Left renal pelvis (tissue), 4 donors: Measurements from ENCODE around the gene TKT. TPM values are rescaled to one million over a fixed set of nuclear protein-coding genes. Genes with fewer than 3 reads are reported as not detected.
"Not testable (repeated sequence)": the region's sequence is repeated elsewhere in the genome, so short reads cannot be mapped to it uniquely, and the experiment has no call there.

Source experiments
- DNase-seq, 4 donors: peaks; one replicate each; pipeline ENCODE4 v3.0.0-alpha.2; 2013; ENCODE audit warnings: low read depth in 4 of 4, low spot score in 3 of 4
- polyA plus RNA-seq, 4 donors: library from polyadenylated mRNA; unstranded; fragments of 120-200 nt; gene quantifications; one replicate each; pipeline ENCODE4 v1.2.1, GENCODE V29; 2013; ENCODE audit not compliant: insufficient read length in 4 of 4

TKT gene
- polyA plus RNA-seq: 100 to 1,000 TPM in 2 of 4 donors, 10 to 100 TPM in 2; 89.4 to 116 (median 95.2) TPM

GRCh38 chr3:53255775-53256703, at the start of gene TKT:
Gene TKT, minus strand, starts transcription at chr3:53256022. Its CDS starts 80 bp downstream, at chr3:53255942.
- peak in 3 of 4 donors; percentile 57 to 68 (median 67) for DNase-seq

- DNase-seq: no peak
Measured at GRCh38 chr3:53303957-53304356, 48.1 kb upstream of the TKT start.

- no peak for DNase-seq
Measured at GRCh38 chr3:53303549-53303948, 47.7 kb upstream of the TKT start.

- no peak for DNase-seq
Measured at GRCh38 chr3:53300826-53301225, 45.0 kb upstream of the TKT start.

DNA sequence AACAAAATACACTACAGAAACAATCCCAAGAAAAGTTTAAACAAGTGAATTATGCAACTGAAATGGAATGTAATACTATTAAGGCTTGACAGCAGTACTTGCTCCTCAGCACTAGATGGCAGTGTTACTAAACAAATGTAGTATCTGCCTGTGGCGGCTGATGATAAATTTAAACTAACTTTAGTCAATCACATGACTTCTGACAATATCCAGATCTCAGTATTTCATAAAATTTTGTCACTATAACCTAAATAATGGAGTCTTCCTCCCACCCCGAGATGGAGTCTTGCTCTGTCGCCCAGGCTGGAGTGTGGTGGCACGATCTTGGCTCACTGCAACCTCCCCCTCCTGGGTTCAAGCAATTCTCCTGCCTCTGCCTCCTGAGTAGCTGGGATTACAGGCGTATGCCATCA, 43.8 kb upstream of the TKT start:
- DNase-seq: peak in 2 of 4 donors; percentile 3 to 22

DNA sequence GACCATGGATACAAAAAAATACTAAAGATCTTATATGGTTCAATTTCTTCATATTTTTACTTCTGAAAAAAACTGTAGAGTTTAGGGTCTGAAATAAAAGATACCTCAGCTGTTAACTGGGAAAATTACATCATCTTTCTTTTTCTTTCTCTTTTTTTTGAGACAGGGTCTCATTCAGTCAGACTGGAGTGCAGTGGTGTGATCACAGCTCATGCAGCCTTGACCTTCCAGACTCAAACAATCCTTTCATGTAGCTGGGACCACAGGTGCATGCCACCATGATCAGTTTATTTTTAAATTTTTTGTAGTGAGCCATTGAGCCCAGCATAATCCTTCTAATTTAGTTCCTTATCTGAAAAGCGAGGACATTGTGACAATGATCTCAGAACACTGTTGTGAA, 39.6 kb upstream of the TKT start:
- DNase-seq: no peak

DNA sequence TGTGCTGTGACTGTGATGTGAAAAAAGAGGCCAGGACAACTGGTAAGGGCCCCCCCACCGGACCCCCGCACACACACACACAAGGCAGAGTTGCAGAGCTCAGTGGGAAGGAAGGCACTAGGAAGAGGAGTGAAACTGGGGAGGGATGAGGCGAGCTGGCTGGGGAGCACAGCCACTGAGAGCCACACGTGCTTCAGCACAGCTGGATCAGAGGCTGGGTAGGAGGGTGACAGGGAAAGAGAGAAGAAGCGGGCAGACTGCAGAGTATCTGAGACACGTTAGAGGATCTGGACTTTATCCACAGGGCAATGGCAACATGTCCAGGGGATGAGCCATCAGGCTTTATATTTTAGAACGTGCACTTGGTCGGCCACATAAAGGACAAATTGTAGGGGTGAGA, 38.0 kb upstream of the TKT start:
- DNase-seq: no peak

- DNase-seq: no peak
Measured at GRCh38 chr3:53288214-53288613, 32.4 kb upstream of the TKT start.

DNA sequence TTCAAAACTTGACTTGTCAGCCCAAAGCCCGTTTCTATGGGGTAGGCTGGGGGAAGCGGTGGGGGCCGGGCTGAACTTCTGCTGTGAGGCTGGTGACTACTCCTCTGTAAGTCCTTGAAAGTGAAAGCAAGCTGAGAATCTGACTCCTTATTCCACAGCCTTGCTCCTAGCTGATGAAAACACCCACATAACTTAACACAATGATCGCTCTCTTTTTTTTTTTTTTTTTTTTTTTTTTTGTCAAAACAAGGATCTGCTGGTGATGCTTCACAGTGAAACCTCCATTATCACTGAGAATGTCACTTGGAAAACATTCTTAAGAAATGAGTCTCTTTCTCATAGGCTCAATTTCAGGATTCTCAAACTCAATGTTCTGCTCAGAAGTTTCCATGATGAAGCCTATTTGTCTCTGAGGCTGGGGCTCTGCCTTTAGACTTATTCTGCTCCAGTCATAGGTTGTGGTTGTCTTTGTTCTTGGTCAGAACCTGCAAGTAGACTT, 31.4 kb upstream of the TKT start:
- DNase-seq: no peak

DNA sequence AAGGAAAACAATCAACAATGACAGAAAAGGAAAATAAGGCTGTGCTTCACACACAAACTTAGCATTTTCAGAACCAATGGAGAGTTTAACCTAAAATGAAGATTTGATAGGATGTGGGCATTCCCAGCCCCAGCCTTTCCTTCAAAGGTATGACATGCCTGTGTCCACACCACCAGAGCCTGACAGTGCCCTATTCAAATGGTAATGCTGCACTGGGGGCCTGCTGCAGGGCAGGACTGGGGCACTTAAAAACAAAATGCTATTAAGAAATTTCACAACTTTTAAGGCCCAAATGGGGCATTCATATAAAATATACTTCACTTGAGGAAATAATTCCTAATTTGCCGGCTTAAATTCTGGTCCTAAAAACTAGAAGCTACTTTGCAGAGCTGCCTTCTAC, 30.9 kb upstream of the TKT start:
- DNase-seq: no peak

DNA sequence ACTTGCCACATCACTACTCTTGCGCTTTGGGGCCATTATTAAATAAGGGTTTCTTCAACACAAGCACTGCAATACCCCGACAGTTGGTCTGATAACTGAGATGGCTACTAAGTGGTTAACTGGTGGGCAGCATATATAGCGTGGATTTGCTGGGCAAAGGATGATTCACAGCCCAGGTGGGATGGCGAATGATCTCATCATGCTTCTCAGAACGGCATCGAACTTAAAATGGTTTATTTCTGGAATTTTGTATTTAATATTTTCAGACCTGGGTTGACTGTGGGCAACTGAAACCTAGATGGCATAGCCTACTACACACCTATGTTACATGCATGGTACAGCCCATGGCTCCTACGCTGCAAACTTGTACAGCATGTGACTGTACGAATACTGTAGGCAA, 26.8 kb upstream of the TKT start:
- DNase-seq: no peak

DNA sequence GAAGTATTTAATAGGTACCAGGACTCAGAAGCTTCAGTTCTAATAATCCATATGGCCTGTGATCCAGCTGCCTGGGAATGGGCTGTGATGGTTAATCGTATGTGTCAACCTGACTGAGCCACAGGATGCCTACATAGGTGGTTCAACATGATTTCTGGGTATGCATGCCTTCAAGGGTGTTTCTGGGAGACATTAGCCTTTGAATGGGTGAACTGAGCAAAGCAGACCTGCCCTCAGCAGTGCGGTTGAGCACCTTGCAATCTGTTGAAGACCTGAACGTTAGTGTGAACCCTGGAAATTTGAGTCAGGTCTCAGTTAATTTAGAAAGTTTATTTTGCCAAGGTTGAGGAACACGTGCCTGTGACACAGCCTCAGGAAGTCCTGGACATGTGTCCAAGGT, 22.8 kb upstream of the TKT start:
- no peak for DNase-seq

- DNase-seq: no peak
Measured at GRCh38 chr3:53274938-53275605, 19.2 kb upstream of the TKT start.

GRCh38 chr3:53273146-53273670, 17.4 kb upstream of the TKT start:
- DNase-seq: no peak

DNA sequence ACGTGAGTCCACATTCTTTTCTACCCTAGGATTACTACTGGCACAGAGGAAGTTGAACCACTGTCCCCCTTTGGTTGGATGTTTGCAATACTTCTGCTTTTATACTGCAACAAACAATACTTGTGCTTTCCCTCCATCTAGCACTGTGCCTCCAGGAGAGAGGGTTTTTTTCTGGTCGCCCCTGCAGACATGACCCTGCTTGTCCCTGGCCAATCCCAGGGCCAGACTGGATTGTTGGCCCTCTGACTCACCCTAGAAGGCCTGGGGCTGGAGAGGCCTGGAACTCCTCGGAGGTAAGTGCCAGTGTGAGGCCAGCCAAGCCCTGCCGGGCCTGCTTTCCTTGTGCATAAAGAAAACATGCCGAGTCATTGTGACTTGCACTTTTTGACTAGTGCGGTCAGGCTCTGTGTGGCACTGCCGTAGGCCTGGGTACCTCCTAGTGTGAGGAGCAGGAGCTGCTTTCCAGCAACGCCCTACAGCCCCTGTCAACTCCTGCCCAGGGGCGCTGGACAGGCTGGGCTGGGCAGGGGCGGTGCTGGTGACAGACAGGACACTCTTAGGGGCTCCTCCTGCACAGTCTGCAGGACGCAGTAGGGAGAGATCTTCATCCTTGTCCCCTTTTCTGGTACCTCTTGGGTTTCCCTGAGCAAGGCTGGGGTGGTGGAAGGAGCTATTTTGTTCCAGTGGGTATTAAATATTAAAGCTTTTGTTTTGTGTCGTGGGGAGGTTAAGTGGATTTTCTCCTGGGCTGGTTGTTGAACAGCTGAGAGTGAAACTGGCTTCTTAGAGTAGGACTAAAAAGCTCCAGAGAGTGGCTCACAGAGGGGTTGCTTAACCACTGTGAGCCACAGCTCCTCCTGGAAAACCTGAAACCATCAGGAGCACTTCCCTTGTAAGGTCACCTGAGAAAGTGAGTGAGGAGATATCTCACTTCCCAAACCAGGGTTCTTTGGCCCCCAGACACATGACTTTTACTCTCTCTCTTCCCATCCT, 14.4 kb upstream of the TKT start:
- peak; percentile 52 to 75 (median 61) for DNase-seq

DNA sequence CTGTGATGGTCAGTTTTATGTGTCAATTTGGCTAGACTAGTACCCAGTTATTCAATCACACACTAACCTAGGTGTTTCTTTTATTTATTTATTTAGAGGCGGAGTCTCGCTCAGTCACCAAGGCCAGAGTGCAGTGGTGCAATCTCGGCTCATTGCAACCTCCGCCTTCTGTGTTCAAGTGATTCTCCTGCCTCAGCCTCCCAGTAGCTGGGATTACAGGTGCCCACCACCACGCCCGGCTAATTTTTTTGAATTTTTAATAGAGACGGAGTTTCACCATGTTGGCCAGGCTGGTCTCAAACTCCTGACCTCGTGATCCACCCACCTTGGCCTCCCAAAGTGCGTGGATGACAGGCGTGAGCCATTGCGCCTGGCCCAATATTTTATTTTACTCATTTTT, 13.4 kb upstream of the TKT start:
- DNase-seq: not testable (repeated sequence)

- no peak for DNase-seq
Measured at GRCh38 chr3:53267766-53268165, 11.9 kb upstream of the TKT start.

DNA sequence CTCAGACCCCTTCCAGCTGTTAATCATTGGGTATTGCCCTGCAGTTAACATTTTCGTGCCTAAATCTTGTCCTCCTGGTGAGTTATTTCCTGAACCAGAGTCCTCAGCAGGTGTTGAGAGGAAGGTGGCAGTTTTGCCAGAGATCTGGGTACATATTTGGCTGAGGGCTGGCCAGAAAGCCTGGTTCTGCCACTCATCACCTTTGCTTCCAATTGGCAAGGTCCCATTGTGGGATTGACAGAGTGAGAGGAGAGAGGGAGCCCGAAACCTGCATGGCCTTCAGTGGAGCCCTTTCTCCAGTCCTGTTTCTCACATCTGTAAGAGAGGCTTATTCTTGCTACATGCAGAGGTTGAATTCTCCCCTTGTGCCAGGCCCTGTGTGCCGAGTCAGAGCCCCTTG, 8.9 kb upstream of the TKT start:
- DNase-seq: no peak

GRCh38 chr3:53263907-53264306, 8.1 kb upstream of the TKT start:
- no peak for DNase-seq

DNA sequence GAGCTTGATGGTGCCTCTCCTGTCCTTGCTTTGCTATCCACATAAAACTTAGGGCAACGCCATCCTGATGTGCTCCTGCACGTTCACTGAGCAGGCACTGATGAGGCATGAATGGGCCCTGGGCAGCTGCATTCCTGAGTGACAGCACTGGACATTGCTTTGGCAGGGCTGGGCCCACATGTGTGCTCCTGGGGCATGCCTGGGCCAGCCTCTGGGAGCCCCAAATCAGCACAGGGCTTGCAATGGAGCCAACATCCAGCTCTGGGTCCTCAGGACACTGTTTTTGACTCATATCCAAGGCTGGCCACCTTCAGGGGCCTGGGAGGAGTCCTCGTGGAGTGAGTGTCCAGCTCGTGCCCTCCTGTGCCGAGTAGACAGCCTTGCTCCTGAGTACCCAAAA, 5.9 kb upstream of the TKT start:
- no peak for DNase-seq
